ENCODE measurements around the gene PLXDC1.

DNA sequence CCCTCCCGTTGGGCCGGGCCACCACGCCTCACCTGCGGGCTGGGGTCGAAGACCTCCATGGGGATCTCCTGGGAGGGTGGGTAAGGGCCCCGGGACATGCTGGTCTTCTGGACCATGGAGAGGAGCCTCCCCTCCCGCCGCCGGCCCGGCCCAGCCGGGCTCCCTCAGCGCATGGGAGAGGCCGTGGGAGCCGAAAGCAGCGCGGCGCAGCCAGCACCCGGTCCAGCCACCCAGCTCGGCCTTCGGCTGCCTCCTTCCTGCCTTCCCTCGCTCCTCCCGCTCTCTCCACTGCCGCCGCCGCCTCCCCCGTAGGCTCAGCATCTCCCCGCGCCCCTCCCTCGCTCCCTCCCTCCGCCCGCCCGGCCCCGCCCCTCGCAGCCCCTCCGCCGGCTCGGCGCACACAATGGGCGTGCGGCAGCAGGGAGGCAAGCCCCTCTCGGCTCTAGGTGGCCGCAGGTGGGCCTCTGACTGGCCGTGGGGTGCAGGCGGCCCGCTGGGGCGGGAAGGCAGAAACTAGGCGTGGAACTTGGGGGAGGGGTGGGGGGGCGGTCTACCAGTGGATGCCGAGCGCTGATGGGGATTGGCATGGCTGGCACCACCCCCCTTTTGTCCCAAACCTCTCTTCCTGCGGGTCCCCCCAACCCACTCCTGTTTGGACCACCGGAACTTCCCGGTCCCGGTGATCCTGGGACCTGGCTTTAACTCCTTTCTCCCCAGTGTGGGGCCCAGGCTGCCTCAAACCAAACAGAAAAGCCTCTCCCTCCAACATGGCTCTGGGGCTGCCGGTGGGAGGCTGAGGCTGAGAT lies 46.1 kb upstream of the PLXDC1 start, which contains the start of gene CACNB1:
- no peak for TF ChIP-seq SUZ12 (IDR thresholded peaks at IDR 0.05; ENCODE audit: extremely low read depth, insufficient read depth, insufficient read length)
- no peak for TF ChIP-seq YY1 (IDR thresholded peaks at IDR 0.05; ENCODE audit: insufficient read depth, insufficient read length)
- no peak for TF ChIP-seq ZNF274 (IDR thresholded peaks at IDR 0.05; ENCODE audit: low read depth, low read length)

Measured in NT2/D1 (cell line).